ENCODE results near the gene TMEM179.

- TF ChIP-seq, protein P1, sequence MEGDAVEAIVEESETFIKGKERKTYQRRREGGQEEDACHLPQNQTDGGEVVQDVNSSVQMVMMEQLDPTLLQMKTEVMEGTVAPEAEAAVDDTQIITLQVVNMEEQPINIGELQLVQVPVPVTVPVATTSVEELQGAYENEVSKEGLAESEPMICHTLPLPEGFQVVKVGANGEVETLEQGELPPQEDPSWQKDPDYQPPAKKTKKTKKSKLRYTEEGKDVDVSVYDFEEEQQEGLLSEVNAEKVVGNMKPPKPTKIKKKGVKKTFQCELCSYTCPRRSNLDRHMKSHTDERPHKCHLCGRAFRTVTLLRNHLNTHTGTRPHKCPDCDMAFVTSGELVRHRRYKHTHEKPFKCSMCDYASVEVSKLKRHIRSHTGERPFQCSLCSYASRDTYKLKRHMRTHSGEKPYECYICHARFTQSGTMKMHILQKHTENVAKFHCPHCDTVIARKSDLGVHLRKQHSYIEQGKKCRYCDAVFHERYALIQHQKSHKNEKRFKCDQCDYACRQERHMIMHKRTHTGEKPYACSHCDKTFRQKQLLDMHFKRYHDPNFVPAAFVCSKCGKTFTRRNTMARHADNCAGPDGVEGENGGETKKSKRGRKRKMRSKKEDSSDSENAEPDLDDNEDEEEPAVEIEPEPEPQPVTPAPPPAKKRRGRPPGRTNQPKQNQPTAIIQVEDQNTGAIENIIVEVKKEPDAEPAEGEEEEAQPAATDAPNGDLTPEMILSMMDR (IDR thresholded peaks at IDR 0.05) = no peak
- TF ChIP-seq POLR2A (IDR thresholded peaks at IDR 0.05) = no peak
Observed at GRCh38 chr14:104650981-104651875, 46.7 kb upstream of the TMEM179 start.
